K562 (cell line): ENCODE results near the gene NRGN. TPM values are rescaled to one million over a fixed set of nuclear protein-coding genes. Genes with fewer than 3 reads are reported as not detected.

Experiments
- ATAC-seq: fragments of 200-7000 bp; cut with Tn5 transposase; 3 replicates; pipeline ENCODE4 v1.9.1; 2020; ENCODE audit warnings: moderate library complexity
- BruUV-seq: library from RNA; stranded (reverse); fragments of 400-500 nt; replicated peaks from 2 replicates; lab custom pipeline; 2021; lab: Mats Ljungman, UMichigan
- CTCF ChIA-PET: fragments of 300-600 bp; formaldehyde crosslinking; extraction: SDS; loops from one replicate; lab custom pipeline; 2021; ENCODE audit warnings: low intra/inter-chr PET ratio; lab: Yijun Ruan, JAX
- POLR2A ChIA-PET: fragments of 300-600, 350-650 bp; sonication (Branson Sonifier 250); formaldehyde crosslinking; extraction: SDS; loops from one replicate; lab custom pipeline; 2021; ENCODE audit warnings: antibody characterized with exemption, inconsistent platforms; lab: Yijun Ruan, JAX
- DNase-seq, 4 experiments: peaks; one replicate each; pipeline versions ENCODE4 v3.0.0 to v3.0.0-alpha.2; 2011 to 2018; ENCODE audit warnings: low spot score in 3 of 4, mixed read lengths in 3 of 4; ENCODE audit errors: extremely low read depth in 1 of 4
- FAIRE-seq: peaks from 2 replicates; lab custom pipeline; 2011; peaks lifted over from hg19 to GRCh38; lab: Jason Lieb, UNC
- H2AFZ ChIP-seq: 2 replicates; pipeline ENCODE4 v1.6.0; 2011; ENCODE audit warnings: low read depth, low read length, control low read depth, inconsistent platforms
- H3K27ac ChIP-seq: fragments of 200-600 bp; 3 replicates; pipeline ENCODE4 v1.8.0; 2011; ENCODE audit warnings: low read depth, mild to moderate bottlenecking, control low read depth, inconsistent platforms, low read length, moderate library complexity, mixed read lengths; ENCODE audit errors: extremely low read depth
- H3K27me3 ChIP-seq, 2 experiments: fragments of 300-600 bp in 1 of 2; 2 replicates in 1 of 2; 3 replicates in 1 of 2; pipeline versions ENCODE4 v1.6.0 to v1.8.0; 2011; ENCODE audit warnings: inconsistent platforms in 2 of 2, low read length in 2 of 2, mild to moderate bottlenecking in 1 of 2, mixed read lengths in 1 of 2, moderate library complexity in 1 of 2; ENCODE audit not compliant: control insufficient read depth in 2 of 2, insufficient read depth in 2 of 2
- H3K36me3 ChIP-seq: fragments of 300-600 bp; 3 replicates; pipeline ENCODE4 v1.8.0; 2011; ENCODE audit warnings: mild to moderate bottlenecking, low read length, inconsistent platforms; ENCODE audit not compliant: control insufficient read depth, insufficient read depth
- H3K4me1 ChIP-seq, 2 experiments: fragments of 200-600 bp in 1 of 2; replicated peaks in 1 of 2; 2 replicates in 1 of 2; 3 replicates in 1 of 2; pipeline versions ENCODE4 v1.5.1 to v1.8.0; 2011; ENCODE audit warnings: inconsistent platforms in 2 of 2, low read length in 2 of 2, mild to moderate bottlenecking in 1 of 2, mixed read lengths in 1 of 2, moderate library complexity in 1 of 2; ENCODE audit not compliant: control insufficient read depth in 2 of 2, insufficient read depth in 2 of 2
- H3K4me2 ChIP-seq: 2 replicates; pipeline ENCODE4 v1.6.1; 2011; ENCODE audit warnings: low read length, control low read depth, inconsistent platforms, mixed read lengths; ENCODE audit not compliant: insufficient read depth
- H3K4me3 ChIP-seq: fragments of 200-600 bp; sonication (generic), shearing (Covaris generic); 2 replicates; pipeline ENCODE4 v1.5.1; 2016; ENCODE audit warnings: control low read depth, inconsistent platforms
- H3K79me2 ChIP-seq: fragments of 200-600 bp; 3 replicates; pipeline ENCODE4 v1.8.0; 2011; ENCODE audit warnings: low read length, inconsistent platforms; ENCODE audit not compliant: control insufficient read depth, insufficient read depth
- H3K9ac ChIP-seq, 2 experiments: 2 replicates each; pipeline versions ENCODE4 v1.6.0 to v1.6.1; 2011; ENCODE audit warnings: low read depth in 2 of 2, low read length in 2 of 2, control low read depth in 1 of 2, inconsistent platforms in 1 of 2, mild to moderate bottlenecking in 1 of 2, mixed read lengths in 1 of 2; ENCODE audit not compliant: insufficient read depth in 1 of 2
- H3K9me1 ChIP-seq: one replicate; pipeline ENCODE4 v1.6.0; 2011; ENCODE audit warnings: inconsistent platforms, mild to moderate bottlenecking, low read length, moderate library complexity; ENCODE audit not compliant: control insufficient read depth, insufficient read depth
- H3K9me3 ChIP-seq: replicated peaks from 2 replicates; pipeline ENCODE4 v1.5.1; 2011; ENCODE audit warnings: low read depth, low read length, inconsistent platforms; ENCODE audit not compliant: control insufficient read depth, insufficient read depth
- H4K20me1 ChIP-seq: replicated peaks from 2 replicates; pipeline ENCODE4 v1.6.1; 2011; ENCODE audit warnings: low read length, inconsistent platforms, mixed read lengths; ENCODE audit not compliant: control insufficient read depth, insufficient read depth
- ARID1B ChIP-seq: fragments of 450-650 bp; IDR thresholded peaks from 2 replicates; pipeline ENCODE4 v1.6.1; 2016; ENCODE audit warnings: antibody characterized with exemption, mild to moderate bottlenecking, inconsistent platforms
- DPF2 ChIP-seq: fragments of 450-650 bp; IDR thresholded peaks from 2 replicates; pipeline ENCODE4 v1.6.1; 2016
- HNRNPL ChIP-seq: fragments of 200-400 bp; formaldehyde crosslinking; IDR thresholded peaks from 2 replicates; pipeline ENCODE4 v1.6.1; 2017; ENCODE audit warnings: low read depth, mild to moderate bottlenecking, low read length
- JUN ChIP-seq, 2 experiments: sonication (generic) in 1 of 2; formaldehyde crosslinking in 1 of 2; IDR thresholded peaks; 2 replicates each; pipeline versions ENCODE4 v1.6.1 to v1.8.0; 2012 to 2022; ENCODE audit warnings: borderline replicate concordance in 2 of 2, mild to moderate bottlenecking in 2 of 2, improper control_type of control experiment in 1 of 2, low read depth in 1 of 2, low read length in 1 of 2, missing genetic modification reagents in 1 of 2
- JUND ChIP-seq, 2 experiments: IDR thresholded peaks; 2 replicates in 1 of 2; 3 replicates in 1 of 2; pipeline ENCODE4 v1.6.1; 2011; ENCODE audit warnings: borderline replicate concordance in 2 of 2, low read depth in 2 of 2, low read length in 2 of 2, improper control_type of control experiment in 1 of 2, missing biosample characterization in 1 of 2, missing genetic modification characterization in 1 of 2, missing genetic modification reagents in 1 of 2
- PTTG1 ChIP-seq: fragments of 450-650 bp; IDR thresholded peaks from 2 replicates; pipeline ENCODE4 v1.6.1; 2016; ENCODE audit warnings: low read depth, mild to moderate bottlenecking, missing genetic modification characterization, missing compliant biosample characterization
- RNF2 ChIP-seq: sonication (generic); IDR thresholded peaks from 2 replicates; pipeline ENCODE4 v1.6.1; 2016
- SMARCA4 ChIP-seq: fragments of 450-650 bp; IDR thresholded peaks from 2 replicates; pipeline ENCODE4 v1.6.1; 2016
- SMARCC2 ChIP-seq: fragments of 450-650 bp; IDR thresholded peaks from 2 replicates; pipeline ENCODE4 v1.6.1; 2017; ENCODE audit warnings: antibody characterized with exemption, moderate library complexity, mild to moderate bottlenecking, low read depth
- SMARCE1 ChIP-seq: fragments of 450-650 bp; IDR thresholded peaks from 2 replicates; pipeline ENCODE4 v1.7.1; 2016; ENCODE audit warnings: mild to moderate bottlenecking
- TCFL5 ChIP-seq: fragments of 250-450 bp; sonication (Bioruptor Pico); conservative IDR thresholded peaks from 2 replicates; pipeline ENCODE4 v1.6.1; 2021; ENCODE audit warnings: mild to moderate bottlenecking, moderate library complexity, matching md5 sums
- TRIM24 ChIP-seq, 2 experiments: fragments of 450-650 bp; IDR thresholded peaks; 2 replicates each; pipeline ENCODE4 v1.6.1; 2016
- ZNF239 ChIP-seq: fragments of 250-450 bp; sonication (Bioruptor Pico); IDR thresholded peaks from 2 replicates; pipeline ENCODE4 v1.4.0; 2020; ENCODE audit warnings: mild to moderate bottlenecking
- ZNF316 ChIP-seq: fragments of 450-650 bp; IDR thresholded peaks from 2 replicates; pipeline ENCODE4 v1.6.1; 2016
- ZNF384 ChIP-seq: IDR thresholded peaks from 2 replicates; pipeline ENCODE4 v1.6.1; 2012; ENCODE audit warnings: low read depth, low read length, improper control_type of control experiment
- ZNF408 ChIP-seq: fragments of 250-450 bp; sonication (Bioruptor Pico); IDR thresholded peaks from 2 replicates; pipeline ENCODE4 v1.4.0; 2020; ENCODE audit warnings: low read depth, mild to moderate bottlenecking, moderate library complexity
- WGBS: fragments of 100-300 bp; shearing (Covaris generic); methylation state at CpG from one replicate; pipeline ENCODE4 v1.1.6; 2016; ENCODE audit warnings: low coverage, mixed read lengths; ENCODE audit not compliant: insufficient coverage; ENCODE audit errors: missing lambda C conversion rate; 5-methylcytosine and 5-hydroxymethylcytosine counted together
- in situ Hi-C: fragments of 300-500 bp; cut with MboI; formaldehyde crosslinking; loops from 4 replicates; pipeline ENCODE4 v1.15.0; 2018; ENCODE audit warnings: inconsistent platforms, mixed read lengths
- intact Hi-C: fragments of 100-400 bp; cut with micrococcal nuclease; formaldehyde crosslinking; loops from 2 replicates; pipeline ENCODE4 v1.14.2; 2022
- polyA plus RNA-seq, 8 experiments: library from polyadenylated mRNA; depleted of rRNA in 4 of 8; stranded (reverse) in 5 of 8; unstranded in 3 of 8; fragments of >200 nt; fragmentation: Nextera tagmentation in 2 of 8; fragmentation: Illumina TruSeq in 1 of 8; extraction: Ambion mirVana in 2 of 8; extraction: Trizol in 1 of 8; gene quantifications; 2 replicates each; pipeline versions ENCODE4 v1.2.1 to v1.2.3, GENCODE V29; 2011 to 2014; ENCODE audit warnings: inconsistent platforms in 1 of 8, missing spikeins in 1 of 8
- total RNA-seq, 7 experiments: library from RNA; depleted of rRNA in 6 of 7; stranded (reverse); fragments of >200 nt in 6 of 7; fragmentation: Illumina TruSeq in 2 of 7; extraction: Trizol in 2 of 7; gene quantifications; 2 replicates each; pipeline versions ENCODE4 v1.2.1 to v1.2.3, GENCODE V29; 2011 to 2021; ENCODE audit warnings: low replicate concordance in 1 of 7
- TF ChIP-seq, protein P1 (sequence below): sonication (generic); formaldehyde crosslinking; IDR thresholded peaks from 2 replicates; pipeline ENCODE4 v1.8.1; 2023; ENCODE audit warnings: mild to moderate bottlenecking, missing genetic modification reagents
- TF ChIP-seq, protein P2 (sequence below), 2 experiments: fragments of 450-650 bp in 1 of 2; sonication (generic) in 1 of 2; formaldehyde crosslinking in 1 of 2; IDR thresholded peaks in 1 of 2; conservative IDR thresholded peaks in 1 of 2; 2 replicates each; pipeline versions ENCODE4 v1.6.1 to v1.8.1; 2016 to 2023; ENCODE audit warnings: mild to moderate bottlenecking in 2 of 2, moderate library complexity in 2 of 2, inconsistent platforms in 1 of 2, missing genetic modification reagents in 1 of 2

NRGN gene
- total and polyA plus RNA-seq, 9 of the 15 experiments (the other 6 are each of a cell fraction or from before 2014, with no cell fraction given) = 0.29 to 7.8 (median 3.5) TPM; not detected in 2

DNA sequence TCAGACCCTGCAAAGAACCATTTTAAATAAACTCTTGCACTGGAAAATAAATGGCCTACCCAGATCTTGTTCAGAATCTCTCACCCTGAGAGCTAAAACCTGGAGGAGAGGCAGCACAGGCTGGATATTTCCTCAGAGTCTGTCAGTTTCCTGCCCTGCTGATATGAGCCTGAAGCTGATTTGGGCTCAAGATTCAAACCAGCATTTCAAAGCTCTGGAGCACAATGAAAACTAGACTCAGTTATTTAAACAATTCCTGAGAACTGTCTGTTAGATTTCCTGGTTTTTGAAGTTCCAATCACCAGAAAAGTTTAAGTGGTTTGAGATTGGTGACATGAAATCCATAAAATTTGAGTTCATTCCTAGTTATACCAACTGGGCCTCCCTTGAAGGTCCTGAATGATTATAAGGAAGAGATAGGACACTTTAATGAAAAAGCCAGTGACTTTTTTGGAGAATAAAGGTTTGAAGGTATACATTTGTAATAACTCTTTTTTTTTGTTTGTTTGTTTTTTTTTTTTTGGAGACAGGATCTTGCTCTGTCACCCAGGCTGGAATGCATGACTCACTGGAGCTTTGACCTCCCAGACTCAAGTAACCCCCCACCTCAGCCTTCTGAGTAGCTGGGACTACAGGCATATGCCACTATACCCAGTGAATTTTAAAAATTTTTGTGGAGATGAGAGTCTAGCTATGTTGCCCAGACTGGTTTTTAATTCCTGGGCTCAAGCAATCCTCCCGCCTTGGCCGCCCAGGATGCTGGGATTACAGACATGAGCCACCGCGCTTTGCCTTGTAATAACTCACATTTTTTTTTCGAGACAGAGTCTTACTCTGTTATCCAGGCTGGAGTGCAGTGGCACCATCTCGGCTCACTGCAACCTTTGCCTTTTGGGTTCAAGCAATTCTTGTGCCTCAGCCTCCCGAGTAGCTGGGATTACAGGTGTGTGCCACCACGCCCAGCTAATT lies 30.3 kb downstream of the NRGN start:
- ATAC-seq (peak; percentile 75; the same call in 2 of the 3 replicates), FAIRE-seq (peak; percentile 73), DNase-seq (peak in 1 of 4 experiments; percentile 50)
- Histone ChIP-seq H2AFZ (no peak overlapping the region), H3K4me2 (no peak overlapping the region), H3K27ac (peak overlapping the region; percentile 52; the same call in 1 of the 3 replicates), H3K27me3 (no peaks in the 10 kb centered on the region), H3K36me3 (peaks cover 3% of the 10 kb centered on the region; the same call in 1 of the 3 replicates), H3K9me1 (no peaks in the 10 kb centered on the region), H4K20me1 (no peaks in the 10 kb centered on the region), H3K9me3 (no peaks in the 10 kb centered on the region), H3K4me3 (no peak overlapping the region), H3K4me1 (peaks cover 0 to 6% of the 10 kb centered on the region in 2 experiments; a peak in 1 of 5 replicates), H3K9ac (no peak overlapping the region), H3K79me2 (no peaks in the 10 kb centered on the region)
- POLR2A ChIA-PET = interaction anchor here (0.5 kb wide), 1 partner anchor 25 kb away, joined by 3 read pairs; no protein-coding TSS in a partner anchor
- in situ Hi-C loops = loop anchor here (10.0 kb wide), 2 partner anchors 95 to 355 kb away; partner anchors contain the start of genes SIAE and SPA17
- no TSS peak for BruUV-seq
- CTCF ChIA-PET = interaction anchor here (0.7 to 1.1 kb wide), 3 partner anchors 15 to 101 kb away, joined by 3 to 5 read pairs (median 3); no protein-coding TSS in a partner anchor
- intact Hi-C loops = loop anchor here (10.0 kb wide), 1 partner anchor 355 kb away; no protein-coding TSS in a partner anchor
- WGBS = 92% methylated on average over 7 of the region's 8 CpGs
- TF ChIP-seq SMARCA4 = peak; percentile 77; the same call in 1 of the 2 replicates
- TF ChIP-seq SMARCC2 = peak; percentile 51; the same call in 1 of the 2 replicates
- TF ChIP-seq PTTG1 (tag) = no peak
- peak; percentile 64; the same call in 1 of the 2 replicates for TF ChIP-seq JUN (IDR thresholded peaks at IDR 0.05; ENCODE audit: borderline replicate concordance, low read depth, low read length)
- TF ChIP-seq JUN (CRISPR knock-in tag; IDR thresholded peaks at IDR 0.05; ENCODE audit: borderline replicate concordance) = no peak
- TF ChIP-seq RNF2 = no peak
- no peak for TF ChIP-seq HNRNPL
- no peak for TF ChIP-seq ZNF408 (CRISPR knock-in tag)
- peak; percentile 81 for TF ChIP-seq ZNF384
- TF ChIP-seq DPF2 = peak; percentile 68
- TF ChIP-seq ZNF239 (CRISPR knock-in tag) = no peak
- TF ChIP-seq TCFL5 (CRISPR knock-in tag) = no peak
- TF ChIP-seq ZNF316 = peak; percentile 34; the same call in 1 of the 2 replicates
- 0 out of 4 replicates have a peak, but pooled peaks of 1 of the 2 experiments have one; percentile 7 for TF ChIP-seq TRIM24 (IDR thresholded peaks at IDR 0.05)
- peak; percentile 71 for TF ChIP-seq SMARCE1
- TF ChIP-seq, protein P1, sequence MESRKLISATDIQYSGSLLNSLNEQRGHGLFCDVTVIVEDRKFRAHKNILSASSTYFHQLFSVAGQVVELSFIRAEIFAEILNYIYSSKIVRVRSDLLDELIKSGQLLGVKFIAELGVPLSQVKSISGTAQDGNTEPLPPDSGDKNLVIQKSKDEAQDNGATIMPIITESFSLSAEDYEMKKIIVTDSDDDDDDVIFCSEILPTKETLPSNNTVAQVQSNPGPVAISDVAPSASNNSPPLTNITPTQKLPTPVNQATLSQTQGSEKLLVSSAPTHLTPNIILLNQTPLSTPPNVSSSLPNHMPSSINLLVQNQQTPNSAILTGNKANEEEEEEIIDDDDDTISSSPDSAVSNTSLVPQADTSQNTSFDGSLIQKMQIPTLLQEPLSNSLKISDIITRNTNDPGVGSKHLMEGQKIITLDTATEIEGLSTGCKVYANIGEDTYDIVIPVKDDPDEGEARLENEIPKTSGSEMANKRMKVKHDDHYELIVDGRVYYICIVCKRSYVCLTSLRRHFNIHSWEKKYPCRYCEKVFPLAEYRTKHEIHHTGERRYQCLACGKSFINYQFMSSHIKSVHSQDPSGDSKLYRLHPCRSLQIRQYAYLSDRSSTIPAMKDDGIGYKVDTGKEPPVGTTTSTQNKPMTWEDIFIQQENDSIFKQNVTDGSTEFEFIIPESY (CRISPR knock-in tag) = peak; percentile 72
- TF ChIP-seq, protein P2, sequence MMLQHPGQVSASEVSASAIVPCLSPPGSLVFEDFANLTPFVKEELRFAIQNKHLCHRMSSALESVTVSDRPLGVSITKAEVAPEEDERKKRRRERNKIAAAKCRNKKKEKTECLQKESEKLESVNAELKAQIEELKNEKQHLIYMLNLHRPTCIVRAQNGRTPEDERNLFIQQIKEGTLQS (IDR thresholded peaks at IDR 0.05) = peak; percentile 72
- TF ChIP-seq, protein P2 (CRISPR knock-in tag; conservative IDR thresholded peaks at IDR 0.05) = no peak
- TF ChIP-seq JUND (IDR thresholded peaks at IDR 0.05; ENCODE audit: borderline replicate concordance, low read depth, low read length) = peak; percentile 74; the same call in 1 of the 2 replicates
- TF ChIP-seq JUND (tag; IDR thresholded peaks at IDR 0.05; ENCODE audit: borderline replicate concordance, low read depth, low read length) = peak; percentile 43; the same call in 2 of the 3 replicates
- peak; percentile 38; the same call in 1 of the 2 replicates for TF ChIP-seq ARID1B
